Left renal pelvis (tissue), 4 donors: ENCODE measurements around the gene SMOC2. TPM values are rescaled to one million over a fixed set of nuclear protein-coding genes. Genes with fewer than 3 reads are reported as not detected.

Experiments used
- DNase-seq, 4 donors: peaks; one replicate each; pipeline ENCODE4 v3.0.0-alpha.2; 2013; ENCODE audit warnings: low read depth in 4 of 4, low spot score in 3 of 4
- polyA plus RNA-seq, 4 donors: library from polyadenylated mRNA; unstranded; fragments of 120-200 nt; gene quantifications; one replicate each; pipeline ENCODE4 v1.2.1, GENCODE V29; 2013; ENCODE audit not compliant: insufficient read length in 4 of 4

The SMOC2 gene
- polyA plus RNA-seq, 4 donors = 19.7 to 420 (median 40.8) TPM

GRCh38 chr6:168414336-168415097, 26.5 kb upstream of the SMOC2 start:
- DNase-seq = no peak

- no peak for DNase-seq
Measured at GRCh38 chr6:168415098-168415992, 25.6 kb upstream of the SMOC2 start.

- DNase-seq = no peak
Measured at GRCh38 chr6:168415993-168416530, 24.9 kb upstream of the SMOC2 start.

- no peak for DNase-seq
Measured at GRCh38 chr6:168416531-168416930, 24.5 kb upstream of the SMOC2 start.

DNA sequence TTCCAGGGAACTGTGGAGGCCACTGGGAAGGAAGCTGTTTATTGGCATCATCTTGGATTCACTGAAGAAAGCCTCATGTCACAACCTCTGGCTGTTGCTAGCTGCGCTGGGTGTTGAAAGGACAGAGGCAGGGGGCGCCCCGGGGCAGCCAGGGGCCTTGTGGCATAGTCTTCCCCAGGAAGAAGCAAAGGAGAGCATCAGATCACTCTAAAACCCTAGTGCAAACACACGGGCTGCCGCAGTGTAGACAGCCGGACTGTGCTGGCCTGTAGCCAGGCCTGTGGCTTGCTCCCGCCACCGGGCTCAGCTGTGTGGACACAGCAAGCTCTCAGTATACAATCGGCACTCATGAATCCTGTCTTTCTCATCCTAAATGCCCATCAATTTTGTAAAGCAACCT, 23.8 kb upstream of the SMOC2 start:
- DNase-seq = no peak

DNA sequence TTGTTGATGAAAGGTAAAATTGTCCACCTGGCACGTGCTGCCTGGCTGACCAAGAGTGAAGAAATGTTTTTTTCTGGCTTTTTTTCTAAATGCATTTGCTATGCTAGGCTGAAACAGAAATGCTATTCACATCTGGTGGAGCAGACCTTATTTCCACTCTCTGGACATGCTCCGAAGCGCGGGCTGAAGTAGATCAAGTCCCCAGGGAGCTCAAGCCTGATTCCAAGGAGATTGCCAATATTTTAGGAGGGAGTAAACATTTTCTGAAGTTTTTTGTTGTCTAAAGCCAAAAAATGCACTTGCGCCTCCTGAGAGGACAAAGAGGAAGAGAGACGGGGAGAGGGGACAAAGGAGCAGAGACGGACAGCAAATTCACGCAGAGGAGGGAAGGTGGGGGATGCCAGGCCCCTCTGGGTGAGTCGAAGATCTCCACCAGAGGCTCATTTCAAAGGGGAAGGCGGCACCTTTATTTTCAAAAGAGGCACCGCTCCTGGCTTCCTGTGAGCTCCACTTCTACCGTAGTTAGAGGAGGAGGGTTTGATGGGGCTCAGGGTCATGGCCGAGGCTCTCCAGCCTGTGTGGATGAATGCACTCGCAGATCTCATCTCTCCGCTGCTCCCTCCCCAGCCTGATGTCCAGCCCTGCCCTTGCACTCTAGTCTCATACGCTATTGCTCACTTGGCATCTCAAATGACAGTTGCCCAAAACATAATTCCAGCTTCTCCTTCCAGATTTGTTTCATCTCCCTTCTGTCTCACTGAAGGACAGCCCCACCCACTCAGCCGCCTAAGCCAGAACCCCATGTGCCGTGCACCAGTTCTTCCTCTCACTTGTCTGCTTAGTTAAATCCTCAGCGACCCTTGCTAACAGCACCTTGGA, 23.1 kb upstream of the SMOC2 start:
- DNase-seq = no peak

GRCh38 chr6:168418711-168419121, 22.3 kb upstream of the SMOC2 start:
- DNase-seq = no peak

- DNase-seq = no peak
Measured at GRCh38 chr6:168419569-168419968, 21.4 kb upstream of the SMOC2 start.

GRCh38 chr6:168420084-168420483, 20.9 kb upstream of the SMOC2 start:
- no peak for DNase-seq

DNA sequence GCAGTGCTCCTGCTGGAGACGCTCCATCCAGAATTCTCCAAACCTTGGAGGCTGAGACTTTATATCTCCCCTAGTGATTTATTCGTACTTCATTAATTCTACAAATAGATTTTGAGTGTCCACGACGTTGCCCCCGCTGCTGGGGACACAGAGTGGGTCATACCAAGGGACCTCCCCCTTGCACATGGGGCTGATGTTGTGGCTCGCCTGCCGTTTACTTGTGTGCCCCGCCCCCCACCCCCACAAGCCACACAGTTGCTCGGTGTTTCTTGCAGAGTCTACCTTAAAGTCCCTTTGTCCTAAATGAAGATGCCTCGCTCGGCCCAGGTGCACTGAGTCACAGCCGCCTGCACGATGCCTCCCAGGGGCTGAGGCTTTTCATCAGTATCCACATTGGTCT, 20.3 kb upstream of the SMOC2 start:
- no peak for DNase-seq

DNA sequence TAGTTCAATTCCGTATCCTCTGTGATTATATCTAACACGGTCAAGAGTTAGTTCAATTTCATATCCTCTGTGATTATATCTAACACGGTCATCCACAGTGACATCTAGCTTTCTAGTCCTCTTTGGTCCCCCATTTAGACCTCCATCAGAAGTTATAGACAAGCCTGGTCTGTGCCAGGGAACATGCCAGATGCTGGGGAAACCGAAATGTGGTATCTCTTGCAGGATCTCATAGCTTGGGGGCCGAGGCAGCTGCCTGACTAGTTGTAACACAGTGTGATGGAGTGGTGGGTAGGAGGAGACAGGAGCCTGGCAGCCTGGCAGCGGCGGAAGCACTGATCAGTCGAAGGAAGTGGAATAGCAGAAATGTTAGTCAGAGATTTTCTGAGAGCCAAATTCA, 13.8 kb upstream of the SMOC2 start:
- no peak for DNase-seq

DNA sequence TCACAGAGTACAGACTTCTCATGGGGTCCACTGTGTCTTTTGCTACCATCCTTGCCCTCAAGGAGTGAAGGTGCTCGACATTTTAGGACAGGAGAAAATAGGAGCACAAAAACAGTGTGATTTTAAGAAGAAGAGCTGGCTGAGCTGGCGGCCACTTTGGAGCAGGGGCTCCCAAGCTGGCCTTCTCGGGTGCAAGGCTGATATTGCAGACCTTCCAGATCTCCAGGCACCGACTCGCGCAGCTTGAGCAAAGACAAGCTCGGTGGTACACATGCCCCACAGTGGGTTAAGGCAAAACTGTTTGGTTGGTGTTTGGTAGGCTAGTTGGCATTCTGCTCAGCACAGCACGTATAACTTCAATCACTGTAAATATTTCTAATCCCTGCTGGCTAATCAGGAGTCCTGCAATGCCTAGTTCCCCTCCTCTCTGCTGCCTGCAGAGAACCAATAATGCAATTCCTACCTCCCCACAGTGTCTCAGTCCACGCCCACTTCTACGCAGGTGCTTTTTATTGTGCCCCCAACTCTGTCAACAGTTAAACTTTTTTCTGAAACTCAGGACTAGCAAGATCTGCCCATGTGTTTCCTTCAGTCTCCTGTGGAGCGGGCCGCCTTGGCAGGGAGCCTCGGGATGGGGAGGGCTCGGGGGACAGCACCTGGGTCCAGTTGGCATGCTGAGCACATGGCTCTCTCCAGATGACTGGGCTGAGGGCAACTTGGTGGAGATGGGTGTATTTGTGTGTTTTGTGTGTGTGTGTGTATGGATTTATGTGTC, 12.7 kb upstream of the SMOC2 start:
- no peak for DNase-seq

DNA sequence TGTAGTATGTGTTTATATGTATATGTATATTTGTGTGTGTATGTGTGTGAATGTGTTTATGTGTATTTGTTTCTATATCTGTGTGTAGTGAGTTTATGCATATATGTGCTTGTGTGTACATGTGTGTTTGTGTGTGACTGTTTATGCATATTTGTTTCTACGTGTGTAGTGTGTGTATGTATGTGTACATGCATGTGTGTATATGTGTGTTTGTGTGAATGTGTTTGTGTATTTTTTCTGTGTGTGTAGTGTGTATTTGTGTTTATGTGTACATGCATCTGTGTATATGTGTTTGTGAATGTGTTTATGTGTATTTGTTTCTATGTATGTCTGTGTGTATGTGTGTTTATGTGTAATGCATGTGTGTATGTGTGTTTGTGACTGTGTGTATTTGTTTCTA, 12.1 kb upstream of the SMOC2 start:
- no peak for DNase-seq

DNA sequence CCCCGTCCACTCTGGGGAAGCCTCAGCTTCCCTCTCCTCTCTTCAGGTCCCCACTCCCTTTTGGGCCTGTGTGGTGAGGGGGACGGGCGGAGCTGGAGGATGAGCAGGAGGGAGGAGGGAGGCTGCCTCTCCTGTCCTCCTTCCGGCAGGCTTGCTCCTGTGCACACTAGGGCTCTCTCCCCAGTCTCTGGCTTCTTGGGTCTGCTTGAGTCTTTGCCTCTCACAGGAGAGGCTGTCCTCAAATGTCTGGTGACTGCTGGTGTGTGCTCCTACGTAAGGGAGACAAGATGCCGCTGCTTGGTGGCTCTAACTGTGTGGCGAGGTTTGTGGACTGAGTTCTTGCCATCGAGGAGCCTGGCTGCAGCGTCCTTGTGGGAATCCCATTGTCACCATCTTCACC, 8.8 kb upstream of the SMOC2 start:
- DNase-seq = no peak

- no peak for DNase-seq
Measured at GRCh38 chr6:168433898-168434297, 7.1 kb upstream of the SMOC2 start.

- no peak for DNase-seq
Measured at GRCh38 chr6:168434505-168434904, 6.5 kb upstream of the SMOC2 start.

- DNase-seq = no peak
Measured at GRCh38 chr6:168437751-168438150, 3.2 kb upstream of the SMOC2 start.

- no peak for DNase-seq
Measured at GRCh38 chr6:168438783-168439520, 2.0 kb upstream of the SMOC2 start.

GRCh38 chr6:168439794-168440450, 1.1 kb upstream of the SMOC2 start:
- DNase-seq = no peak
